Measurements from ENCODE around the gene PCID2.
A peak's percentile ranks its signal among the peaks of the same experiment; 100 is the strongest.

Gene PCID2

GRCh38 chr13:113142876-113143275 is 65.6 kb downstream of the PCID2 start:
- no peak for DNase-seq (ENCODE audit: low read depth)
- no peak for TF ChIP-seq POLR2A (IDR thresholded peaks at IDR 0.05; ENCODE audit: extremely low read depth, insufficient read length)
- TF ChIP-seq CTCF (IDR thresholded peaks at IDR 0.05; ENCODE audit: low read depth, low read length): no peak
- TF ChIP-seq MYC (IDR thresholded peaks at IDR 0.05; ENCODE audit: low read depth, low read length): no peak
- no peak for TF ChIP-seq MAX (IDR thresholded peaks at IDR 0.05; ENCODE audit: low read depth, low read length)
- H3K4me3 ChIP-seq (ENCODE audit: low read depth, low read length): no peak overlapping the region

GRCh38 chr13:113141601-113141970 is 66.9 kb downstream of the PCID2 start:
- no peak overlapping the region for H3K4me3 ChIP-seq (ENCODE audit: low read depth, low read length)
- TF ChIP-seq POLR2A (IDR thresholded peaks at IDR 0.05; ENCODE audit: extremely low read depth, insufficient read length) (no peak), MAX (IDR thresholded peaks at IDR 0.05; ENCODE audit: low read depth, low read length) (no peak), MYC (IDR thresholded peaks at IDR 0.05; ENCODE audit: low read depth, low read length) (no peak), CTCF (IDR thresholded peaks at IDR 0.05; ENCODE audit: low read depth, low read length) (no peak)
- DNase-seq (ENCODE audit: low read depth): no peak

- DNase-seq (ENCODE audit: low read depth): no peak
- no peak overlapping the region for H3K4me3 ChIP-seq (ENCODE audit: low read depth, low read length)
- no peak for TF ChIP-seq CTCF (IDR thresholded peaks at IDR 0.05; ENCODE audit: low read depth, low read length)
- TF ChIP-seq MYC (IDR thresholded peaks at IDR 0.05; ENCODE audit: low read depth, low read length): no peak
- TF ChIP-seq POLR2A (IDR thresholded peaks at IDR 0.05; ENCODE audit: extremely low read depth, insufficient read length): no peak
- TF ChIP-seq MAX (IDR thresholded peaks at IDR 0.05; ENCODE audit: low read depth, low read length): no peak
Measured at GRCh38 chr13:113140677-113141600, 67.5 kb downstream of the PCID2 start.

GRCh38 chr13:113139577-113139976 is 68.9 kb downstream of the PCID2 start:
- H3K4me3 ChIP-seq (ENCODE audit: low read depth, low read length): no peak overlapping the region
- TF ChIP-seq CTCF (IDR thresholded peaks at IDR 0.05; ENCODE audit: low read depth, low read length) (no peak), MYC (IDR thresholded peaks at IDR 0.05; ENCODE audit: low read depth, low read length) (no peak), MAX (IDR thresholded peaks at IDR 0.05; ENCODE audit: low read depth, low read length) (no peak), POLR2A (IDR thresholded peaks at IDR 0.05; ENCODE audit: extremely low read depth, insufficient read length) (no peak)
- DNase-seq (ENCODE audit: low read depth): no peak

- TF ChIP-seq CTCF (IDR thresholded peaks at IDR 0.05; ENCODE audit: low read depth, low read length): no peak
- no peak for TF ChIP-seq MAX (IDR thresholded peaks at IDR 0.05; ENCODE audit: low read depth, low read length)
- no peak for TF ChIP-seq MYC (IDR thresholded peaks at IDR 0.05; ENCODE audit: low read depth, low read length)
- TF ChIP-seq POLR2A (IDR thresholded peaks at IDR 0.05; ENCODE audit: extremely low read depth, insufficient read length): no peak
- no peak overlapping the region for H3K4me3 ChIP-seq (ENCODE audit: low read depth, low read length)
- DNase-seq (ENCODE audit: low read depth): peak; percentile 42
Measured at GRCh38 chr13:113138792-113139551, 69.5 kb downstream of the PCID2 start.
